Neural progenitor cell (in vitro differentiated cells): ENCODE data around the gene PRKCA. TPM values are rescaled to one million over a fixed set of nuclear protein-coding genes. Genes with fewer than 3 reads are reported as not detected.

Experiments used
- DNase-seq: peaks from one replicate; pipeline ENCODE4 v3.0.0-alpha.2; 2016; ENCODE audit warnings: low spot score
- H2AFZ ChIP-seq: fragments of 200-600 bp; sonication (generic); replicated peaks from 2 replicates; pipeline ENCODE4 v1.6.1; 2016; ENCODE audit warnings: antibody characterized with exemption
- H3F3A ChIP-seq: fragments of 200-600 bp; sonication (generic); 2 replicates; pipeline ENCODE4 v1.6.1; 2016; ENCODE audit warnings: antibody characterized with exemption, low read depth
- H3K27ac ChIP-seq: fragments of 200-600 bp; sonication (generic); 2 replicates; pipeline ENCODE4 v1.5.1; 2016; ENCODE audit warnings: mild to moderate bottlenecking
- H3K27me3 ChIP-seq: fragments of 200-600 bp; sonication (generic); 2 replicates; pipeline ENCODE4 v1.6.1; 2016; ENCODE audit warnings: mild to moderate bottlenecking, moderate library complexity
- H3K36me3 ChIP-seq: fragments of 200-600 bp; sonication (generic); 2 replicates; pipeline ENCODE4 v1.5.1; 2016
- H3K4me1 ChIP-seq: fragments of 200-600 bp; sonication (generic); 2 replicates; pipeline ENCODE4 v1.6.1; 2016; ENCODE audit warnings: mixed run types
- H3K4me2 ChIP-seq: fragments of 200-600 bp; sonication (generic); 2 replicates; pipeline ENCODE4 v1.6.1; 2016
- H3K4me3 ChIP-seq: fragments of 200-600 bp; sonication (generic); 2 replicates; pipeline ENCODE4 v1.5.1; 2016
- H3K79me2 ChIP-seq: fragments of 200-600 bp; sonication (generic); 2 replicates; pipeline ENCODE4 v1.6.1; 2016; ENCODE audit warnings: low read depth
- H3K9ac ChIP-seq: fragments of 200-600 bp; sonication (generic); 2 replicates; pipeline ENCODE4 v1.6.1; 2016
- H3K9me3 ChIP-seq: fragments of 200-600 bp; sonication (generic); 2 replicates; pipeline ENCODE4 v1.5.1; 2016; ENCODE audit warnings: low read depth
- H4K20me1 ChIP-seq: fragments of 200-600 bp; sonication (generic); 2 replicates; pipeline ENCODE4 v1.6.1; 2016; ENCODE audit warnings: low read depth
- H3K27ac Mint-ChIP-seq: 3 replicates; pipeline ENCODE4 v1.8.0; 2021; ENCODE audit warnings: mixed read lengths
- H3K27me3 Mint-ChIP-seq: 2 replicates; pipeline ENCODE4 v1.8.0; 2022; ENCODE audit warnings: low read depth, mild to moderate bottlenecking, inconsistent platforms, moderate library complexity, mixed read lengths; ENCODE audit not compliant: insufficient read depth
- H3K36me3 Mint-ChIP-seq: 3 replicates; pipeline ENCODE4 v1.8.0; 2021; ENCODE audit warnings: mixed read lengths
- H3K4me1 Mint-ChIP-seq: 3 replicates; pipeline ENCODE4 v1.8.0; 2021; ENCODE audit warnings: mixed read lengths
- H3K4me3 Mint-ChIP-seq: 3 replicates; pipeline ENCODE4 v1.8.0; 2021; ENCODE audit warnings: mild to moderate bottlenecking, moderate library complexity, mixed read lengths
- H3K9me3 Mint-ChIP-seq: 3 replicates; pipeline ENCODE4 v1.8.0; 2020; ENCODE audit warnings: mixed read lengths
- EZH2 ChIP-seq: fragments of 200-600 bp; sonication (generic); IDR thresholded peaks from 2 replicates; pipeline ENCODE4 v1.6.1; 2017; ENCODE audit warnings: antibody characterized with exemption, mild to moderate bottlenecking, moderate library complexity
- EZH2phosphoT487 ChIP-seq: fragments of 200-600 bp; sonication (generic); IDR thresholded peaks from 2 replicates; pipeline ENCODE4 v1.6.1; 2017; ENCODE audit warnings: antibody characterized with exemption
- total RNA-seq: library from RNA; depleted of rRNA; stranded (reverse); fragments of >200 nt; gene quantifications from 2 replicates; pipeline ENCODE4 v1.2.3, GENCODE V29; 2015; ENCODE audit warnings: low replicate concordance
- TF ChIP-seq, protein P1 (sequence below): fragments of 200-600 bp; sonication (generic); IDR thresholded peaks from 2 replicates; pipeline ENCODE4 v1.5.1; 2017; ENCODE audit warnings: antibody characterized with exemption, mild to moderate bottlenecking

PRKCA gene
- total RNA-seq, 1 donor from 2014 or later, result 2.1 TPM

DNA sequence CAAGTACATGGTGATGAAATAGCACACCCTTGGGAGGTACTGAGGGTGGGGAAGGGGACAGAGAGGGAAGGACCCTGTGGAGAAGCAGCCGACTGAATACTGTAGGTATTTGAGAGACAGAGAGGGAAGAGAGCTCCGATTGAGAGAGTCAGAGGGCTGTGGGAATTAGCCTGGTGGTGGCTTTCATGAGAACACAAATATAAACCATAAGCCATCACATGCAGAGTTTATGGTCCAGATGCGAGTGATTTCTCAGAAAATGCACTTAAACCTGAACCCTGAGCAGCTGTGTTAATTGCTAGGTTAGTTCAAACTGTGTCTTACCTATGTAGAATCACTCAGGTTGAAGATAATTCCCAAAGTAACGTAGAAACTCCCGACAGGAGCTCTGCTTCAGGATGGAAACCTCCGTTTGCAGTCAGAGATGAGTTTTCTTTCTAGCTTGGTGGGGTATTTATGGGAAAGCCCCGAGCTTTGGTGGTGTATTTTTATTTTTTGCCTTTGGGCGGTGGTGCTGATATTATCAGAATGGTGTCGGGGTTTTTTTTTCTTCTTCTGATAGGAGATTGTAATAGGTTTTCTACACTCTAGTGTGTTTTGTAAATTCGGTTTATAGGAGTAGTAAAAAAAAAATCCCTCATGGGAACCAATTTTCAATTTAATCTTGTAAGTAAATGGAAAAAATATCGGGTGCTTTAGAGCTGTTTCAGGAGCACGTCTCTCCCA is 347.6 kb downstream of the PRKCA start:
- Histone ChIP-seq H3K79me2 (no peaks in the 10 kb centered on the region), H3K4me2 (no peak overlapping the region), H3K4me3 (no peak overlapping the region), H3K4me1 (no peaks in the 10 kb centered on the region), H3K27ac (no peak overlapping the region), H3K9me3 (no peaks in the 10 kb centered on the region), H3K36me3 (no peaks in the 10 kb centered on the region), H3F3A (no peaks in the 10 kb centered on the region), H3K27me3 (no peaks in the 10 kb centered on the region), H3K9ac (no peak overlapping the region), H4K20me1 (no peaks in the 10 kb centered on the region), H2AFZ (no peak overlapping the region)
- peaks cover 4% of the 10 kb centered on the region for H3K36me3 Mint-ChIP-seq
- TF ChIP-seq, protein P1, sequence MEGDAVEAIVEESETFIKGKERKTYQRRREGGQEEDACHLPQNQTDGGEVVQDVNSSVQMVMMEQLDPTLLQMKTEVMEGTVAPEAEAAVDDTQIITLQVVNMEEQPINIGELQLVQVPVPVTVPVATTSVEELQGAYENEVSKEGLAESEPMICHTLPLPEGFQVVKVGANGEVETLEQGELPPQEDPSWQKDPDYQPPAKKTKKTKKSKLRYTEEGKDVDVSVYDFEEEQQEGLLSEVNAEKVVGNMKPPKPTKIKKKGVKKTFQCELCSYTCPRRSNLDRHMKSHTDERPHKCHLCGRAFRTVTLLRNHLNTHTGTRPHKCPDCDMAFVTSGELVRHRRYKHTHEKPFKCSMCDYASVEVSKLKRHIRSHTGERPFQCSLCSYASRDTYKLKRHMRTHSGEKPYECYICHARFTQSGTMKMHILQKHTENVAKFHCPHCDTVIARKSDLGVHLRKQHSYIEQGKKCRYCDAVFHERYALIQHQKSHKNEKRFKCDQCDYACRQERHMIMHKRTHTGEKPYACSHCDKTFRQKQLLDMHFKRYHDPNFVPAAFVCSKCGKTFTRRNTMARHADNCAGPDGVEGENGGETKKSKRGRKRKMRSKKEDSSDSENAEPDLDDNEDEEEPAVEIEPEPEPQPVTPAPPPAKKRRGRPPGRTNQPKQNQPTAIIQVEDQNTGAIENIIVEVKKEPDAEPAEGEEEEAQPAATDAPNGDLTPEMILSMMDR, result no peak
- no peak for TF ChIP-seq EZH2phosphoT487
- no peak for TF ChIP-seq EZH2
- no peak for DNase-seq
- H3K9me3 Mint-ChIP-seq, result no peaks in the 10 kb centered on the region
- H3K4me3 Mint-ChIP-seq, result no peak overlapping the region
- H3K27me3 Mint-ChIP-seq, result peaks cover 4% of the 10 kb centered on the region
- H3K27ac Mint-ChIP-seq, result no peak overlapping the region
- H3K4me1 Mint-ChIP-seq, result peaks cover 2% of the 10 kb centered on the region

GRCh38 chr17:66650544-66650877 is 348.1 kb downstream of the PRKCA start:
- no peaks in the 10 kb centered on the region for H3K36me3 ChIP-seq
- Mint-ChIP-seq H3K4me3 (no peak overlapping the region), H3K4me1 (peaks cover 8% of the 10 kb centered on the region), H3K27ac (peak overlapping the region; percentile 16), H3K36me3 (peaks cover 5% of the 10 kb centered on the region), H3K9me3 (no peaks in the 10 kb centered on the region), H3K27me3 (peaks cover 4% of the 10 kb centered on the region)
- H3K4me1 ChIP-seq, result no peaks in the 10 kb centered on the region
- no peak for DNase-seq
- H3K9ac ChIP-seq, result no peak overlapping the region
- H3K4me3 ChIP-seq, result no peak overlapping the region
- no peaks in the 10 kb centered on the region for H3F3A ChIP-seq
- H3K9me3 ChIP-seq, result no peaks in the 10 kb centered on the region
- no peak overlapping the region for H2AFZ ChIP-seq
- TF ChIP-seq, protein P1, result no peak
- no peak for TF ChIP-seq EZH2phosphoT487
- TF ChIP-seq EZH2, result no peak
- H3K27me3 ChIP-seq, result no peaks in the 10 kb centered on the region
- H3K79me2 ChIP-seq, result no peaks in the 10 kb centered on the region
- no peak overlapping the region for H3K4me2 ChIP-seq
- H3K27ac ChIP-seq, result no peak overlapping the region
- no peaks in the 10 kb centered on the region for H4K20me1 ChIP-seq

- peaks cover 6% of the 10 kb centered on the region for H3K36me3 Mint-ChIP-seq
- Histone ChIP-seq H3K4me2 (no peak overlapping the region), H3F3A (no peaks in the 10 kb centered on the region), H3K9ac (no peak overlapping the region), H3K9me3 (no peaks in the 10 kb centered on the region), H3K27me3 (no peaks in the 10 kb centered on the region), H3K4me3 (no peak overlapping the region), H2AFZ (no peak overlapping the region), H3K27ac (no peak overlapping the region), H3K36me3 (no peaks in the 10 kb centered on the region), H3K4me1 (peaks cover 5% of the 10 kb centered on the region), H4K20me1 (no peaks in the 10 kb centered on the region), H3K79me2 (no peaks in the 10 kb centered on the region)
- H3K27ac Mint-ChIP-seq, result no peak overlapping the region
- no peak for DNase-seq
- no peak overlapping the region for H3K4me3 Mint-ChIP-seq
- TF ChIP-seq, protein P1, result no peak
- no peak for TF ChIP-seq EZH2
- TF ChIP-seq EZH2phosphoT487, result no peak
- no peaks in the 10 kb centered on the region for H3K9me3 Mint-ChIP-seq
- H3K4me1 Mint-ChIP-seq, result peaks cover 31% of the 10 kb centered on the region
- H3K27me3 Mint-ChIP-seq, result peaks cover 4% of the 10 kb centered on the region
These were observed 350.6 kb downstream of the PRKCA start for GRCh38 chr17:66652840-66653507.
